ENCODE results near the gene CERS6. TPM values are rescaled to one million over a fixed set of nuclear protein-coding genes. Genes with fewer than 3 reads are reported as not detected.

CERS6 gene
- total and polyA plus RNA-seq, 2 donors, result 9.3 to 45.2 TPM

DNA sequence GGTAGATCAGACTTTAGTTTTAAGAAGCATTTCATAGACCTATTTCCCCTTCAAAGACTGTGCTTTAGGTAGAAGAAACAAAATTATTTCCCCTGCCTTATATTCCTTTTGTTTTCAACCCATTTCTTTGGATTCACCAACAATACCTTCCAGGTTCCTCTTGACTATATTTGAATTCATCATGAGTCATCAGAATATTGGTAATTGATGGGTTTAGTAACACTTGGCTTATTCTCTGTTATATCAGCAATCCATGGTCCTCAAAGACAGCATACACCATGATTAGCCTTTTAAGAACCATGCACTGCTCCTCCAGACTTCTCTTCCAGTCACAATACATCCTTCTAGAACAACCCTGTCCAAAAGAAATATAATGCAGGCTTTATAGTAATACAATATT lies 263.4 kb downstream of the CERS6 start:
- no peak for DNase-seq (ENCODE audit: extremely low spot score)
- H3K4me1 ChIP-seq (ENCODE audit: insufficient read depth), result no peaks in the 10 kb centered on the region
- peaks cover 2% of the 10 kb centered on the region for H3K36me3 ChIP-seq (ENCODE audit: insufficient read depth)
- no peak overlapping the region for H3K4me3 ChIP-seq (ENCODE audit: low read depth, low read length)
- no peak overlapping the region for H3K27ac ChIP-seq (ENCODE audit: low read depth)

DNA sequence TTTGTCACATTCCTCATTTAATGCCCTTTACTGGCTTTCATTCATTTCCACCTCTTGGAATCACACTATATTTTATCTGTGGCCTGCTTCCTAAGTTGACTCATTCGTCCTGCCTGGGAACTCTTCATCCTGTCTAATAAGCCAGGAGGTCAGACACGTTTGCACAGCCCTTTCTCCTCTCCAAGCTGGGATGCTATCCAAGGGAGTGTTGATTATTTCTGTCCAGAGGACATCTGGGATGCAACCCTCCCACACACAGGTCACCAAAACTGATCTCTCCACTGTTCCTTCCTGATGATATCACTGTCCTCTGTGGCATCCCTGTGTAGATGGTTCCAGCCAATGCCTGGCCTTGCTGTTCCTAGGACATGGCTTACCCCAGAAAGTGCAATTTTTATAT lies 266.5 kb downstream of the CERS6 start:
- no peak overlapping the region for H3K27ac ChIP-seq (ENCODE audit: low read depth)
- no peaks in the 10 kb centered on the region for H3K4me1 ChIP-seq (ENCODE audit: insufficient read depth)
- H3K4me3 ChIP-seq (ENCODE audit: low read depth, low read length), result no peak overlapping the region
- H3K36me3 ChIP-seq (ENCODE audit: insufficient read depth), result peaks cover 2% of the 10 kb centered on the region
- no peak for DNase-seq (ENCODE audit: extremely low spot score)
- 17% methylated on average over 2 of the region's 2 CpGs for WGBS

DNA sequence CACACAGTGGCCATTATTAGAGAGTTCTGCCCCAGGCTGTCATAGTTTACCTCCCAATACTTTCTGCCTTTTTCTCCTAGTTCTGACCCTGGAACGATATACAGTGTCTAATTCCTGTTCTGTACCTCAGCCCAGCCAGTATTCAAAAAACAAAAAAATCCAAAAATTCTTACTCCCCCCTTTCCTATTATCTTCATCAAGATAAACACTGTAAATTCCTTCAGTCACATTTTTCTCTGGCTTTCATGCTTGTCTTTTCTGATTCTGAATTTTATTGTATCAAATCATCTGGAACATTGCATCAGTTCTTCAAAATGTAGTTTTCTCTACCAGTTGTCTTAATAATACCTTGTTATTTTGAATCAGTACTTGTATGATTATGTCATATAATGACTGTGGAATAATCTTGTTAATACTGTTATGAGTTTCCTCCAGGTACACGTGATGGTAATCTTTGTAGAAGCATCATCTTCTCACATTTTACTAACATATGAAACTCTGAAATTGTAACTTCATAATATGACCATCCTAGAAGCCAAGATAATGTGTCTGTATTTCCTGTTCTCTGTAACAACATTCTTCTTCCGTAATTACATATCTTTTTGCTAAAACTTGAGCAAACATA lies 267.3 kb downstream of the CERS6 start:
- Histone ChIP-seq H3K4me3 (ENCODE audit: low read depth, low read length) (no peak overlapping the region), H3K27ac (ENCODE audit: low read depth) (no peak overlapping the region), H3K36me3 (ENCODE audit: insufficient read depth) (peaks cover 2% of the 10 kb centered on the region), H3K4me1 (ENCODE audit: insufficient read depth) (no peaks in the 10 kb centered on the region)
- no peak for DNase-seq (ENCODE audit: extremely low spot score)
- WGBS, result 43% methylated on average over 3 of the region's 3 CpGs

DNA sequence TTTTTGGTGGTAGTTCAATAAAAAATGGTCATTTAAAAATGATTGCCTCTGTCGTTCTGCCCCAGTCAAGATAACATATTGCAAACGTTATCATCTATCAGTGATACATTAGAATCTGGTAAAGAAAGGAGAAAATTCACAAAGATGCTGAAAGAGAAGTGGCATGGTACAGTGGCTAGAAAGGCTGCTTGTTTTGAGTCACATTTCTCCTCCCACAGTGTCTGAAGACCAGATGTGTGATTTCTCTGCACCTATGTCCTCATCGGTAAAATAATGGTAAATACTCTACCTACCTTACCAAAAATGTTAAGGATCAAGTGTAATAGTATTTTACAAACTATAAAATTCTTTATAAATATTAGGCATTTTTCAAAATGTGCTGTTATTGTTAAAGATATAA lies 270.3 kb downstream of the CERS6 start:
- DNase-seq (ENCODE audit: extremely low spot score), result no peak
- 91% methylated on average over 3 of the region's 3 CpGs for WGBS
- no peak overlapping the region for H3K27ac ChIP-seq (ENCODE audit: low read depth)
- H3K36me3 ChIP-seq (ENCODE audit: insufficient read depth), result no peaks in the 10 kb centered on the region
- no peaks in the 10 kb centered on the region for H3K4me1 ChIP-seq (ENCODE audit: insufficient read depth)
- no peak overlapping the region for H3K4me3 ChIP-seq (ENCODE audit: low read depth, low read length)

DNA sequence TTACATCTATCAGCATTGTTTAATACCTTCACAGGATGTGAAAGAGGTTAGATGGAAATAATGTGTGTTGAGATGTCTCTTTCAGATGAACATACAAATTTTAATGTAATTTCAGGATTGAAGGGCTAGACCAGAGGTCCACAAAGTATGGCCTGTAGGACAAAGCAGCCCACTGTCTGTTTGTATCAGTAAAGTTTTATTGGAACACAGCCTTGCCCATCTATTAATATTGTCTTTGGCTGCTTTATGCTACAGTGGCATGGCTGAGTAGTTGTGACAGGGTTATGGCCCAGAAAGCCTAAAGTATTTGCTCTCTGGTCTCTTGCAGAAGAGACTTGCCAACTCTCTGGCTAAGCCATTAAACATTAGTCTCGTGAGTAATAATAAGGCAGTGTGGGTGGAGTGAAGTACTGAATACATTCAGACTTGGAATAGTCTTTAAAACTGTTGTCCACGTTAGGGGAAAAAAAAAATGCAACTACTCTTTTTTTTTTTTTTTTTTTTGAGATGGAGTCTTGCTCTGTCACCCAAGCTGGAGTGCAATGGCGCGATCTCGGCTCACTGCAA lies 271.9 kb downstream of the CERS6 start:
- WGBS, result 85% methylated on average over 5 of the region's 5 CpGs
- no peak overlapping the region for H3K4me3 ChIP-seq (ENCODE audit: low read depth, low read length)
- DNase-seq (ENCODE audit: extremely low spot score), result no peak
- H3K36me3 ChIP-seq (ENCODE audit: insufficient read depth), result no peaks in the 10 kb centered on the region
- no peaks in the 10 kb centered on the region for H3K4me1 ChIP-seq (ENCODE audit: insufficient read depth)
- H3K27ac ChIP-seq (ENCODE audit: low read depth), result no peak overlapping the region

DNA sequence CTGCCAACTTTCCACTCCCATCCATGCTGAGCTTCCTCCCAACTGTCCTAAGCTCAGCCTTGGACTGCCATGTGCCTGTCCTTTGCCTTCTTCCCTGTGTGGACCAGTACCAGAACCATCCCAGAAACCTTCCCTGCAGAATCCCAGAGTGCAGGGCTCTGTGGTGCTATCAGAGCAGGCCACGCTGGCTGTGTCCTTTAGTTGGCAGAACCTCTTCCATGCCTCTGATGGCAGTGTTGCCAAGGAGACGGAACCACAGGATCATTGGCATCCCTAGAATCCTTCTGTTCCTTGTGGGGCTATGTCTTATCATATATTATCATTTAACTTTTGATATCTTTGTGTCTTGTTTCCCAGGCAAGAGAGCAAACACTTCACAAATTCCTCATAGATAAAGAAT lies 273.4 kb downstream of the CERS6 start:
- DNase-seq (ENCODE audit: extremely low spot score), result no peak
- 95% methylated on average over 2 of the region's 2 CpGs for WGBS
- no peak overlapping the region for H3K27ac ChIP-seq (ENCODE audit: low read depth)

DNA sequence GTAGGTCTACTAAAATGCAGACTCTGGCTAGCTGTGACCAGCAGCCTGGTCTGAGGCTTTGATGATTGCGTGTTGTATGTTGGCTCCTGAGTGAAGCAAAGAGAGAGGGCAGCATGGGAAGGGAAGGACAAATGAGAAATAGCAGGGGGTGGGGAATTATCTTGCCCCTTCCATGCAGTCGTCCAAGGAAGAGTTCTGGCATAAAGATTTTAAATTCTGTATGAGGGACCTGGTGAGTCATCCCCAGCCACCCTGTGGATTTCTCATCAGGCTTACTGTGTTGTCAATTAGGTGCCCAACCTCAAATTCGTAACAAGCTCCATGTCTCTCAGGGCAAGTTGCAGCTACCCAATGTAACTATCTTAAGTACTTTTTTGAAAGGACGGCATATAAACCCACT lies 274.3 kb downstream of the CERS6 start:
- no peaks in the 10 kb centered on the region for H3K36me3 ChIP-seq (ENCODE audit: insufficient read depth)
- no peak overlapping the region for H3K27ac ChIP-seq (ENCODE audit: low read depth)
- no peaks in the 10 kb centered on the region for H3K4me1 ChIP-seq (ENCODE audit: insufficient read depth)
- H3K4me3 ChIP-seq (ENCODE audit: low read depth, low read length), result no peak overlapping the region
- 82% methylated on average over 4 of the region's 4 CpGs for WGBS
- DNase-seq (ENCODE audit: extremely low spot score), result no peak

More for the DNA sequence above, 273.4 kb downstream of the CERS6 start:
- no peak overlapping the region for H3K4me3 ChIP-seq (ENCODE audit: low read depth, low read length)
- H3K4me1 ChIP-seq (ENCODE audit: insufficient read depth), result no peaks in the 10 kb centered on the region
- no peaks in the 10 kb centered on the region for H3K36me3 ChIP-seq (ENCODE audit: insufficient read depth)

DNA sequence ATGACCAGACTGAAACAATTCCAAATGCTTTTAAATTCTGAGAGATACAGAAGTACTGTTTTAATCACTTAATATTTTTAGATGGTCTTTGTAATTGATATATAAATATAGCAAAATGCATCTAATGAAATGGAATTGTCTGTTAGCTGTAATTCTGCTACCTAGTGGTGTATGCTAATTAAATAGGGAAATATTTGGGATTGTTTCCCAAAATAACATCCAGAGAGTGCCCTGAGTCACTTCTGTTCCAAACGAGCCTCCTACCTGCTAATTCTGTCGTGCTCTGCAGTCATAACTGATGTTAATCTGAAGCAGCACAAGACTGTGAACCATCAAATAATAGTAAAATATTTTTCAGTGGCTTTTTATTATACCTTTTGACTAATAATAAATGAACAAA lies 274.9 kb downstream of the CERS6 start:
- no peak for DNase-seq (ENCODE audit: extremely low spot score)
- H3K36me3 ChIP-seq (ENCODE audit: insufficient read depth), result no peaks in the 10 kb centered on the region
- WGBS, result 80% methylated on average over 2 of the region's 2 CpGs
- H3K4me1 ChIP-seq (ENCODE audit: insufficient read depth), result no peaks in the 10 kb centered on the region
- H3K4me3 ChIP-seq (ENCODE audit: low read depth, low read length), result no peak overlapping the region
- H3K27ac ChIP-seq (ENCODE audit: low read depth), result no peak overlapping the region

DNA sequence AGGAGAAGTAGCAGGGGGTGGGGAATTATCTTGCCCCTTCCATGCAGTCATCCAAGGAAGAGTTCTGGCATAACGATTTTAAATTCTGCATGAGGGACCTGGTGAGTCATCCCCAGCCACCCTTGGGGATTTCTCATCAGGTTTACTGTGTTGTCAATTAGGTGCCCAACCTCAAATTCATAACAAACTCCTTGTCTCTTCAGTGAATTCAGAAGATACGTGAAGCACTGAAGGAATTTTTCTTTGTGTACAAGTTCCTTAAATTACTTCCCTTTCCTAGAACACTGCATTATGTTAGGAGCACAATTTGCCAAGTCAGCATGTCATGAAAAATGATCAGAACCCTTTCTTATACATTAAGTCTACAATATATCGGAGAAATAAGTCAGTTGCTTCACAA lies 275.5 kb downstream of the CERS6 start:
- H3K4me1 ChIP-seq (ENCODE audit: insufficient read depth), result no peaks in the 10 kb centered on the region
- DNase-seq (ENCODE audit: extremely low spot score), result no peak
- WGBS, result 79% methylated on average over 3 of the region's 3 CpGs
- no peak overlapping the region for H3K4me3 ChIP-seq (ENCODE audit: low read depth, low read length)
- H3K27ac ChIP-seq (ENCODE audit: low read depth), result no peak overlapping the region
- no peaks in the 10 kb centered on the region for H3K36me3 ChIP-seq (ENCODE audit: insufficient read depth)

DNA sequence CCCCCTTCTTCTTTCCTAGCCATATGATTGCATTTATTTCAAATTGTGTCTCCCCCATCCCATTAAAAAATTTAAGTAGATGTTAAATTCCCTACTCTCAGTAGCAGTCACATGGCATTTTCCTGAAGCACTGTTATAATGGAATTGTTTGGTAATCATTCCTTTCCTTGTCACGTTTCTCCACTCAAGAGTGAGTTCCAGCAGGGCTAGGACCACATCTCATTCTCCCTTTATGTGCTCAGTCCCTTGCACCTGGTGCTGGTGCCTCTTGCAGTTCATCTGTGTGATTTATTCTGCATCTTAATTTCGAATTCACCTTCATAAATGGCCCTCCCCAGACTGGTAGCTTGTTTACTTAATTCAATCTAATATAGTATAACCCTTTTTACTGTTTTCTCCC lies 276.0 kb downstream of the CERS6 start:
- Histone ChIP-seq H3K4me3 (ENCODE audit: low read depth, low read length) (no peak overlapping the region), H3K4me1 (ENCODE audit: insufficient read depth) (no peaks in the 10 kb centered on the region), H3K36me3 (ENCODE audit: insufficient read depth) (no peaks in the 10 kb centered on the region), H3K27ac (ENCODE audit: low read depth) (no peak overlapping the region)
- 95% methylated on average over 2 of the region's 2 CpGs for WGBS
- DNase-seq (ENCODE audit: extremely low spot score), result no peak

DNA sequence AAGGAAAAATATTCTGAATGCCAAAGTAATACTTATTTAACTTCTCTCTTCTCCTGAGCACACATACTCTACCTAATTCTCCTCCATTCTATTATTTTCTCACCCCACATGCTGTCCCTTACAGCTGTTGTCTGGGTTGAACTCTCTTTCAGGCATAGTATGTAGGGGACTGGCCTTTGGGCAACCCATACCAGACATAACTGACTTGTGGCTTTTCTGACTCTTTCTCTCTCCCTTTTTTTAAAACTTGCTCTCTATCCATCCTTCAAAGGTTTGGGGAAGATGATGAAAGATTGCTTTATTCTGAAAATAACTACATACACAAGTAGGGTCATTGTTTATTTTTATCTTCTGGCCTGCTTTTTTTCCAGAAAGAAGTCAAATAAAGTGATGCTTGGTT lies 276.4 kb downstream of the CERS6 start:
- DNase-seq (ENCODE audit: extremely low spot score), result no peak
- Histone ChIP-seq H3K4me1 (ENCODE audit: insufficient read depth) (no peaks in the 10 kb centered on the region), H3K36me3 (ENCODE audit: insufficient read depth) (no peaks in the 10 kb centered on the region)

DNA sequence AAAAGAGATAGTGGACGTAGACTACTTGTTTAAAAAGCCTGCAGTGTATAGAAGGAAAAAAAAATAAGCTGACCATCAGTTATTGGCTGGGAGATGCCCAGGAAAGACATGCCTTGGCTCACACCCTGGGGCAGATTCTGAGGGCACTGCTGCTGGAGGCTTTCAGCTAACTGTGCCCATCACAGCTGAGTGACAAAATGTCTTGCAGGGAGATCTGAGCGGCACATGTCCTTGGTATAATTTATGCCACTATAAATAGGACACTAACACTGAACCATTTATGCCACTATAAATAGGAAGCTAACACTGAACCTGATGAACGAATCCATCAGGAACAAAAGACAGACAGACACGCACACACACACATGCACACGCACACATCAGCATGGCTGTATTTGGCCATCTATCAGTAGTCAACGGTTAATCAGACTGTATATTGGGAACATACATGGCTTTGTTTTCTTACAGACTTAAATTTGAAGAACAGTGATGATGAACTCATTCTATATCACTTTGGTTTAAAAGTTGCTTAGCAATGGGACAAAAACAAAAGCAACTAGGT lies 278.2 kb downstream of the CERS6 start:
- Histone ChIP-seq H3K27ac (ENCODE audit: low read depth) (no peak overlapping the region), H3K36me3 (ENCODE audit: insufficient read depth) (no peaks in the 10 kb centered on the region), H3K4me1 (ENCODE audit: insufficient read depth) (no peaks in the 10 kb centered on the region), H3K4me3 (ENCODE audit: low read depth, low read length) (no peak overlapping the region)
- 78% methylated on average over 6 of the region's 6 CpGs for WGBS
- DNase-seq (ENCODE audit: extremely low spot score), result no peak

More for the DNA sequence above, 276.4 kb downstream of the CERS6 start:
- no peak overlapping the region for H3K4me3 ChIP-seq (ENCODE audit: low read depth, low read length)
- H3K27ac ChIP-seq (ENCODE audit: low read depth), result no peak overlapping the region

DNA sequence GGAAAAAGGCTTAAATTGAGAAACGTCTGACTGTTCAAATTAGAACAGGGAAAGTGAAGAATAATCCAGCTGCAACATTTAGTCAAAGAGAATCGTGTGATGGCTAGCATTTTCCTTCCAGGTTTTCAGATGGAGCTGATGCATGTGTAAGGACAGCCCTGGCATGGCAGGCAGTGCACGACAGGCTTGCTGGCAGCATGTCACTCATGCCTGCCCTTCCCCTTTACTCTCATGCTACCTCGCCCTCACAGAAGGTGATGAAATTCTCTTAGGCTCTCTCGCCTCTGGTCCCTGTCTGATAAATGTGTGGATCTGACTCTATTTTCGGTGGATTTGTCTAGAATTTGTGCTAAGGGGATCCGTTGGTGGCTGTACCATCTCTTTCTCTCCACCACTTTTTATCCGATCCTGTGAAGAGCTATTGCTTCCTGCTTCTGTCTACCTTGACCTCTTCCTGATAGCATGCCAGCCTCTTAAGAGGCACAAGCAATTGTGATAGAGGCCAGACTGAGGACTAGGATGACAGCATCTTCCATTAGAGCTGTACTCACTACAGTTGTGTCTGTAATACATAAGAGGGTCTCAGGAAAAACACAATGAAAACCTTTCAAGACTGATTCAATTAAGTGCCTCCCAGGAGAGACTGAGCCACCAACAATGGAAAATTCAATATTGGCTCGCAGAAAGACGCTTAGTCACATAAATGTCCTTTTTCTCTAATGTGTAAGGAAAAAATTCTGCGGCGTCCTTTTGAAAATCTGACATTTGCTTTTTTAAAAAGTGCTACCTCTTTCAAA lies 280.8 kb downstream of the CERS6 start:
- no peak overlapping the region for H3K27ac ChIP-seq (ENCODE audit: low read depth)
- H3K4me1 ChIP-seq (ENCODE audit: insufficient read depth), result no peaks in the 10 kb centered on the region
- H3K4me3 ChIP-seq (ENCODE audit: low read depth, low read length), result no peak overlapping the region
- WGBS, result 94% methylated on average over 12 of the region's 12 CpGs
- H3K36me3 ChIP-seq (ENCODE audit: insufficient read depth), result peaks cover 1% of the 10 kb centered on the region
- no peak for DNase-seq (ENCODE audit: extremely low spot score)

DNA sequence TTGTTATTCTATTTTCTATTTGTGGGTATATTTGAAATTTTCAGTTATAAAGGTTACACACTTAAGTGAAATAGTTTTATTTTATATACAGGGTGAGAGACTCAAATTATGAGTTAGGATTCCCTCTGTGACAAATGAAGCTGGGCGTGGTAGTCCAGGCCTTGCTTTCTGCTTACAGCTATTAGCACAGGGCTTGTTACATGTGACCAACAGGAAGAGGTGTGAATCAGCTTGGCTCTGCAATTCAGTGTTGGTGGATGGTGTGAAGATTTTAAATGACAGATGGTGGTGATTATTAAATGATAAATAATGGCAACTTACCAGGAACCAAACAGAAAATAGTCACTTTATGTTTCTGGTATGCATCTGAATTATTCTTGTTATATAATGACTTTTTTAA lies 282.0 kb downstream of the CERS6 start:
- H3K4me3 ChIP-seq (ENCODE audit: low read depth, low read length), result no peak overlapping the region
- 88% methylated on average over 1 of the region's 1 CpG for WGBS
- no peaks in the 10 kb centered on the region for H3K4me1 ChIP-seq (ENCODE audit: insufficient read depth)
- no peak overlapping the region for H3K27ac ChIP-seq (ENCODE audit: low read depth)
- peaks cover 1% of the 10 kb centered on the region for H3K36me3 ChIP-seq (ENCODE audit: insufficient read depth)
- DNase-seq (ENCODE audit: extremely low spot score), result no peak

All from urinary bladder (tissue), 4 donors.